ENCODE results near the gene LRMDA. TPM values are rescaled to one million over a fixed set of nuclear protein-coding genes. Genes with fewer than 3 reads are reported as not detected.

The LRMDA gene
- total RNA-seq, 2 experiments from 2014 or later = not detected

DNA sequence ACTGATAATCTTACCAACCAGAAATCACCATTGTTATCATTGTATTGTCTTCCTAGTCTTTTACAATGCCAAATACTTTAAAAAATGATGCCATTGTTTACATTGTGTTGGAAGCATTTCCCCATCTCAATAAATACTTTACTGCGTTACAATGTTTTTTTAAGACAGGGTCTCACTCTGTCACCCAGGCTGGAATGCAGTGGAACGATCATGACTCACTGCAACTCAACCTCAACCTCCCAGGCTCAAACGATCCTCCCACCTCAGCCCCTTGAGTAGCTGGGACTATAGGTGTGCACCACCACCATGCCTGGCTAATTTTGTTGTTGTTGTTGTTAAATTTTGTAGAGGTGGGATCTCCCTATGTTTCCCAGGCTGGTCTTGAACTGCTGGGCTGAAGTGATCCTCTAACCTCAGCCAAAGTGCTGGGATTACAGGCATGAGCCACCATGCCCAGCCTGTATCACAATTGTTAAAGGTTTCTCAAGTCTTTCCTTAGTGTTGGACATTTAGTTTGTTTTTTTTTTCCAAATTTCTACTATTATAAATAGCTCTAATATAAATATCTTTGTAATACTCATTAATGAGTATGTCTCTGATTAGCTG, 13.5 kb downstream of the LRMDA start:
- intact Hi-C loops (cut with micrococcal nuclease; ENCODE audit: unreplicated experiment) = no loop called here
- no peaks in the 10 kb centered on the region for H3K79me2 ChIP-seq (ENCODE audit: insufficient read depth, low read depth, low read length)

DNA sequence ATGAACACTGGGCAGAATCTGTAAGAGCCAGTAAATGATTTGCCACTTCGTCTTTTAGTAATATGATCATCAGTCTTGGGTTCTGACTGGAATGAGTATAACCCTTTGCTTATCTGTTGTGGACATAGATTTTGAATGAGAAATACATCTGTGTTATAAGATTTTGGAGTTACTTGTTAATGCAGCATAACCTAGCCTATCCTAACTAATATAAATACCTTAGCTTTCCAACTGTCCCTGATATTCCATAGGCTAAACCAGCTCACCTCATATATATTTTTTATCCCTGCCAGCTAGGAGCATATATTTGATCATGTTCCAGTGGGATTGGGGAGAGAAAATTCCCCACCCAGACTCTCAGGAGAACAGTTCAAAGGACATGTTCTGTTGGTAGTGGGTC, 15.1 kb downstream of the LRMDA start:
- no peaks in the 10 kb centered on the region for H3K9me2 ChIP-seq (ENCODE audit: insufficient read depth, low read length)
- ChIA-PET POLR2A (interaction anchor here (0.6 kb wide), 2 partner anchors 25 to 318 kb away, joined by 3 to 4 read pairs; no protein-coding TSS in a partner anchor), CTCF (ENCODE audit: unreplicated experiment) (no interaction called here)
- H3K4me2 ChIP-seq (ENCODE audit: low read length) = no peak overlapping the region
- no peak overlapping the region for H3K4me3 ChIP-seq (ENCODE audit: low read depth, low read length, poor library complexity, severe bottlenecking)
- TF ChIP-seq EZH2phosphoT487 (IDR thresholded peaks at IDR 0.05; ENCODE audit: borderline replicate concordance, low read depth, low read length) = no peak
- no peaks in the 10 kb centered on the region for H3K36me3 ChIP-seq (ENCODE audit: insufficient read depth, low read length)
- H3K4me1 ChIP-seq (ENCODE audit: insufficient read depth, low read length, poor library complexity, severe bottlenecking) = no peaks in the 10 kb centered on the region
- DNase-seq (ENCODE audit: low spot score) = no peak
- H4K20me1 ChIP-seq (ENCODE audit: insufficient read depth, low read length) = no peaks in the 10 kb centered on the region
- peaks cover 6% of the 10 kb centered on the region; the same call in 1 of the 2 replicates for H3K9me3 ChIP-seq (ENCODE audit: low read length)
- H3K27ac ChIP-seq (ENCODE audit: low read depth, low read length, poor library complexity, severe bottlenecking) = no peak overlapping the region
- no TSS peak for BruUV-seq (replicated peaks)
- no peaks in the 10 kb centered on the region for H3K79me2 ChIP-seq (ENCODE audit: insufficient read depth, low read depth, low read length)
- no peak overlapping the region for H2AFZ ChIP-seq (ENCODE audit: low read length)
- intact Hi-C loops (cut with micrococcal nuclease; ENCODE audit: unreplicated experiment) = no loop called here

More for the DNA sequence above, 13.5 kb downstream of the LRMDA start:
- no TSS peak for BruUV-seq (replicated peaks)
- Histone ChIP-seq H3K4me2 (ENCODE audit: low read length) (no peak overlapping the region), H3K4me3 (ENCODE audit: low read depth, low read length, poor library complexity, severe bottlenecking) (no peak overlapping the region), H3K27ac (ENCODE audit: low read depth, low read length, poor library complexity, severe bottlenecking) (no peak overlapping the region), H3K4me1 (ENCODE audit: insufficient read depth, low read length, poor library complexity, severe bottlenecking) (no peaks in the 10 kb centered on the region), H4K20me1 (ENCODE audit: insufficient read depth, low read length) (no peaks in the 10 kb centered on the region), H3K36me3 (ENCODE audit: insufficient read depth, low read length) (no peaks in the 10 kb centered on the region), H2AFZ (ENCODE audit: low read length) (no peak overlapping the region), H3K9me2 (ENCODE audit: insufficient read depth, low read length) (no peaks in the 10 kb centered on the region), H3K9me3 (ENCODE audit: low read length) (peaks cover 6% of the 10 kb centered on the region; the same call in 1 of the 2 replicates)
- TF ChIP-seq, protein P1, sequence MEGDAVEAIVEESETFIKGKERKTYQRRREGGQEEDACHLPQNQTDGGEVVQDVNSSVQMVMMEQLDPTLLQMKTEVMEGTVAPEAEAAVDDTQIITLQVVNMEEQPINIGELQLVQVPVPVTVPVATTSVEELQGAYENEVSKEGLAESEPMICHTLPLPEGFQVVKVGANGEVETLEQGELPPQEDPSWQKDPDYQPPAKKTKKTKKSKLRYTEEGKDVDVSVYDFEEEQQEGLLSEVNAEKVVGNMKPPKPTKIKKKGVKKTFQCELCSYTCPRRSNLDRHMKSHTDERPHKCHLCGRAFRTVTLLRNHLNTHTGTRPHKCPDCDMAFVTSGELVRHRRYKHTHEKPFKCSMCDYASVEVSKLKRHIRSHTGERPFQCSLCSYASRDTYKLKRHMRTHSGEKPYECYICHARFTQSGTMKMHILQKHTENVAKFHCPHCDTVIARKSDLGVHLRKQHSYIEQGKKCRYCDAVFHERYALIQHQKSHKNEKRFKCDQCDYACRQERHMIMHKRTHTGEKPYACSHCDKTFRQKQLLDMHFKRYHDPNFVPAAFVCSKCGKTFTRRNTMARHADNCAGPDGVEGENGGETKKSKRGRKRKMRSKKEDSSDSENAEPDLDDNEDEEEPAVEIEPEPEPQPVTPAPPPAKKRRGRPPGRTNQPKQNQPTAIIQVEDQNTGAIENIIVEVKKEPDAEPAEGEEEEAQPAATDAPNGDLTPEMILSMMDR (conservative IDR thresholded peaks at IDR 0.05; ENCODE audit: low read length) = no peak
- no peak for TF ChIP-seq EZH2phosphoT487 (IDR thresholded peaks at IDR 0.05; ENCODE audit: borderline replicate concordance, low read depth, low read length)
- ChIA-PET POLR2A (interaction anchor here (0.7 kb wide), 1 partner anchor 111 kb away, joined by 4 read pairs; no protein-coding TSS in a partner anchor), CTCF (ENCODE audit: unreplicated experiment) (no interaction called here)
- DNase-seq (ENCODE audit: low spot score) = no peak

DNA sequence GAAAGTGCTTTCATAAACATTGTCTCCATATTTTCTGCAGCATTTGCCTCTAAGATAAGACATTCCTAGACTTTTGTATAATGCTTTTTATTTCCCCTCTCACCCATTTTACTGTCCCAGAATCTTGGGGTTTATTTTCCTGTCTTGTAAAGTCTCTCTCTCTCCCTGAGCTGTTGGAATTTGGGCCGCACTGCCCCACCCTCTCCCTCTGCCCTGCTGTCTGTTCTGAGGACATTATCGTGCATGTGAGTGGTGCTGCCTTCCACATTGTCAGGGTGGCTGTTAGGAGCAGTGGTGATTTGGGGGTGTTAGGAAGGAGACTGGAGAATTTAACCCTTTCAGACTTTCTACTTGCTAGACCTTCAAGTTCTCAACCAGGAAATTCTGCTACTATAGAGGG, 16.7 kb downstream of the LRMDA start:
- Histone ChIP-seq H3K79me2 (ENCODE audit: insufficient read depth, low read depth, low read length) (no peaks in the 10 kb centered on the region), H3K9me2 (ENCODE audit: insufficient read depth, low read length) (no peaks in the 10 kb centered on the region), H3K4me3 (ENCODE audit: low read depth, low read length, poor library complexity, severe bottlenecking) (no peak overlapping the region), H3K4me2 (ENCODE audit: low read length) (no peak overlapping the region), H3K4me1 (ENCODE audit: insufficient read depth, low read length, poor library complexity, severe bottlenecking) (no peaks in the 10 kb centered on the region), H2AFZ (ENCODE audit: low read length) (no peak overlapping the region), H3K36me3 (ENCODE audit: insufficient read depth, low read length) (no peaks in the 10 kb centered on the region), H3K27ac (ENCODE audit: low read depth, low read length, poor library complexity, severe bottlenecking) (no peak overlapping the region), H3K9me3 (ENCODE audit: low read length) (no peaks in the 10 kb centered on the region; the same call in 1 of the 2 replicates), H4K20me1 (ENCODE audit: insufficient read depth, low read length) (no peaks in the 10 kb centered on the region)
- intact Hi-C loops (cut with micrococcal nuclease; ENCODE audit: unreplicated experiment) = no loop called here
- BruUV-seq (replicated peaks) = no TSS peak
- ChIA-PET POLR2A (no interaction called here), CTCF (ENCODE audit: unreplicated experiment) (no interaction called here)
- DNase-seq (ENCODE audit: low spot score) = no peak
- TF ChIP-seq, protein P1 (conservative IDR thresholded peaks at IDR 0.05; ENCODE audit: low read length) = no peak
- TF ChIP-seq EZH2phosphoT487 (IDR thresholded peaks at IDR 0.05; ENCODE audit: borderline replicate concordance, low read depth, low read length) = no peak

Measured in OCI-LY7 (cell line).